H9 (cell line): ENCODE results near the gene HMGCL. TPM values are rescaled to one million over a fixed set of nuclear protein-coding genes. Genes with fewer than 3 reads are reported as not detected.

ENCODE experiments used
- DNase-seq: peaks from one replicate; pipeline ENCODE4 v3.0.0-alpha.2; 2017
- H2AFZ ChIP-seq: one replicate; pipeline ENCODE4 v1.6.1; 2013; ENCODE audit warnings: mild to moderate bottlenecking, low read length, control low read depth, moderate library complexity
- H2AK5ac ChIP-seq: 2 replicates; pipeline ENCODE4 v1.6.1; 2013; ENCODE audit warnings: low read length, control low read depth, mixed read lengths; ENCODE audit not compliant: insufficient read length
- H2BK120ac ChIP-seq: one replicate; pipeline ENCODE4 v1.6.1; 2013; ENCODE audit warnings: low read depth, mild to moderate bottlenecking, low read length, control low read depth, inconsistent platforms; ENCODE audit not compliant: poor library complexity, severe bottlenecking
- H2BK12ac ChIP-seq: 2 replicates; pipeline ENCODE4 v1.6.1; 2013; ENCODE audit warnings: low read length, control low read depth, mixed read lengths, low read depth; ENCODE audit not compliant: insufficient read length
- H2BK15ac ChIP-seq: 2 replicates; pipeline ENCODE4 v1.6.1; 2013; ENCODE audit warnings: low read depth, low read length, control low read depth
- H2BK20ac ChIP-seq: one replicate; pipeline ENCODE4 v1.6.1; 2013; ENCODE audit warnings: low read depth, mild to moderate bottlenecking, low read length, control low read depth, inconsistent platforms; ENCODE audit not compliant: poor library complexity, severe bottlenecking
- H2BK5ac ChIP-seq: 2 replicates; pipeline ENCODE4 v1.6.1; 2013; ENCODE audit warnings: low read length, control low read depth, mixed read lengths; ENCODE audit not compliant: insufficient read length
- H3K14ac ChIP-seq: 2 replicates; pipeline ENCODE4 v1.6.1; 2013; ENCODE audit warnings: low read length, control low read depth; ENCODE audit not compliant: insufficient read depth
- H3K18ac ChIP-seq: 2 replicates; pipeline ENCODE4 v1.6.1; 2013; ENCODE audit warnings: low read depth, mild to moderate bottlenecking, mixed read lengths, low read length, control low read depth; ENCODE audit not compliant: insufficient read length
- H3K23ac ChIP-seq: 2 replicates; pipeline ENCODE4 v1.6.1; 2013; ENCODE audit warnings: low read length, control low read depth, mixed read lengths, low read depth; ENCODE audit not compliant: insufficient read length
- H3K23me2 ChIP-seq: 2 replicates; pipeline ENCODE4 v1.6.1; 2013; ENCODE audit warnings: low read depth, mild to moderate bottlenecking, mixed read lengths, low read length, control low read depth; ENCODE audit not compliant: insufficient read length, poor library complexity, severe bottlenecking
- H3K27ac ChIP-seq: 2 replicates; pipeline ENCODE4 v1.5.1; 2013; ENCODE audit warnings: low read length, control low read depth, mixed read lengths, low read depth; ENCODE audit not compliant: insufficient read length
- H3K27me3 ChIP-seq: 2 replicates; pipeline ENCODE4 v1.6.1; 2013; ENCODE audit warnings: low read length, control low read depth, inconsistent platforms; ENCODE audit not compliant: insufficient read depth
- H3K4ac ChIP-seq: 2 replicates; pipeline ENCODE4 v1.6.1; 2013; ENCODE audit warnings: low read depth, mild to moderate bottlenecking, control low read depth, inconsistent platforms, low read length, moderate library complexity
- H3K4me1 ChIP-seq: 2 replicates; pipeline ENCODE4 v1.6.1; 2013; ENCODE audit warnings: low read length, control low read depth, inconsistent platforms; ENCODE audit not compliant: insufficient read depth
- H3K4me2 ChIP-seq: 2 replicates; pipeline ENCODE4 v1.6.1; 2013; ENCODE audit warnings: low read length, control low read depth, mixed read lengths; ENCODE audit not compliant: insufficient read length, insufficient read depth
- H3K56ac ChIP-seq: 2 replicates; pipeline ENCODE4 v1.6.1; 2013; ENCODE audit warnings: low read depth, mild to moderate bottlenecking, mixed read lengths, low read length, control low read depth; ENCODE audit not compliant: insufficient read length
- H3K79me1 ChIP-seq: 2 replicates; pipeline ENCODE4 v1.6.1; 2013; ENCODE audit warnings: low read depth, mild to moderate bottlenecking, moderate library complexity, low read length, control low read depth, inconsistent platforms; ENCODE audit not compliant: insufficient read depth, poor library complexity, severe bottlenecking
- H3K79me2 ChIP-seq: 2 replicates; pipeline ENCODE4 v1.6.1; 2013; ENCODE audit warnings: low read length, control low read depth, inconsistent platforms; ENCODE audit not compliant: insufficient read depth
- H3K9ac ChIP-seq: 2 replicates; pipeline ENCODE4 v1.6.1; 2013; ENCODE audit warnings: low read length, control low read depth, mixed read lengths; ENCODE audit not compliant: insufficient read length; ENCODE audit errors: extremely low read depth
- H3K9me3 ChIP-seq: one replicate; pipeline ENCODE4 v1.6.1; 2013; ENCODE audit warnings: low read depth, low read length, inconsistent platforms; ENCODE audit not compliant: control insufficient read depth
- H3T11ph ChIP-seq: one replicate; pipeline ENCODE4 v1.6.1; 2013; ENCODE audit warnings: mild to moderate bottlenecking, low read length, control low read depth, inconsistent platforms
- H4K20me1 ChIP-seq: one replicate; pipeline ENCODE4 v1.6.1; 2013; ENCODE audit not compliant: control insufficient read depth, insufficient read length, insufficient read depth
- H4K5ac ChIP-seq: 2 replicates; pipeline ENCODE4 v1.6.1; 2013; ENCODE audit warnings: low read depth, mild to moderate bottlenecking, mixed read lengths, low read length, control low read depth; ENCODE audit not compliant: insufficient read length
- H4K8ac ChIP-seq: replicated peaks from 2 replicates; pipeline ENCODE4 v1.6.1; 2013; ENCODE audit warnings: low read length, control low read depth, mixed read lengths, low read depth; ENCODE audit not compliant: insufficient read length
- H4K91ac ChIP-seq: 2 replicates; pipeline ENCODE4 v1.6.1; 2013; ENCODE audit warnings: low read depth, mild to moderate bottlenecking, moderate library complexity, mixed read lengths, low read length, control low read depth; ENCODE audit not compliant: insufficient read length
- H3K27ac Mint-ChIP-seq, 3 experiments: 2 replicates in 2 of 3; 3 replicates in 1 of 3; pipeline ENCODE4 v1.8.0; 2020 to 2021; ENCODE audit warnings: mixed read lengths in 3 of 3, mild to moderate bottlenecking in 1 of 3, moderate library complexity in 1 of 3
- H3K27me3 Mint-ChIP-seq: 2 replicates; pipeline ENCODE4 v1.8.0; 2021; ENCODE audit warnings: low read depth, mild to moderate bottlenecking, moderate library complexity, mixed read lengths
- H3K36me3 Mint-ChIP-seq, 3 experiments: 2 replicates in 2 of 3; 3 replicates in 1 of 3; pipeline ENCODE4 v1.8.0; 2020 to 2021; ENCODE audit warnings: low read depth in 3 of 3, mixed read lengths in 3 of 3; ENCODE audit not compliant: insufficient read depth in 1 of 3
- H3K4me1 Mint-ChIP-seq, 2 experiments: 2 replicates each; pipeline ENCODE4 v1.8.0; 2020; ENCODE audit warnings: mixed read lengths in 2 of 2
- H3K4me3 Mint-ChIP-seq, 2 experiments: 2 replicates in 1 of 2; 3 replicates in 1 of 2; pipeline ENCODE4 v1.8.0; 2020 to 2021; ENCODE audit warnings: mild to moderate bottlenecking in 2 of 2, mixed read lengths in 2 of 2, moderate library complexity in 1 of 2
- H3K9me3 Mint-ChIP-seq, 2 experiments: 2 replicates in 1 of 2; 3 replicates in 1 of 2; pipeline ENCODE4 v1.8.0; 2020; ENCODE audit warnings: mild to moderate bottlenecking in 2 of 2, mixed read lengths in 2 of 2, moderate library complexity in 1 of 2
- CTCF ChIP-seq: fragments of 200-600 bp; sonication (generic); conservative IDR thresholded peaks from 3 replicates; pipeline ENCODE4 v1.8.0; 2021; ENCODE audit warnings: antibody characterized with exemption, mild to moderate bottlenecking
- WGBS: extraction: QIAGEN DNeasy Blood & Tissue Kit; methylation state at CpG from one replicate; pipeline ENCODE4 v1.1.7; 2013; ENCODE audit warnings: missing lambda C conversion rate, low lambda C conversion rate, mixed read lengths; ENCODE audit not compliant: insufficient read length; ENCODE audit errors: extremely low coverage; 5-methylcytosine and 5-hydroxymethylcytosine counted together
- total RNA-seq: library from RNA; stranded (reverse); gene quantifications from 2 replicates; pipeline ENCODE4 v1.2.1, GENCODE V29; 2021

HMGCL gene
- total RNA-seq, 1 experiment from 2014 or later: 15.9 TPM

GRCh38 chr1:23825762-23826522 is 713 bp upstream of the HMGCL start:
- Histone ChIP-seq H4K5ac (no peak overlapping the region), H4K20me1 (no peaks in the 10 kb centered on the region), H4K8ac (no peak overlapping the region), H3K18ac (peak overlapping the region; percentile 44), H3K4me2 (peak overlapping the region; percentile 98), H4K91ac (no peak overlapping the region), H3K23me2 (peaks cover 3% of the 10 kb centered on the region), H2BK12ac (no peak overlapping the region), H2BK20ac (no peak overlapping the region), H3K27me3 (no peaks in the 10 kb centered on the region), H3K23ac (no peak overlapping the region), H3K79me2 (no peaks in the 10 kb centered on the region), H3K14ac (no peak overlapping the region), H2BK15ac (no peak overlapping the region), H3K9ac (no peak overlapping the region), H3K27ac (no peak overlapping the region), H2BK120ac (no peak overlapping the region), H3K79me1 (no peaks in the 10 kb centered on the region), H3T11ph (no peak overlapping the region), H3K4me1 (no peaks in the 10 kb centered on the region), H3K4ac (no peak overlapping the region), H2AFZ (no peak overlapping the region), H2BK5ac (no peak overlapping the region), H3K9me3 (no peaks in the 10 kb centered on the region), H3K56ac (no peak overlapping the region), H2AK5ac (no peak overlapping the region)
- Mint-ChIP-seq H3K4me3 (peak overlapping the region; percentile 93 to 97), H3K27ac (peak overlapping the region in 1 of 3 experiments; percentile 18; a peak in 1 of 7 replicates), H3K36me3 (no peaks in the 10 kb centered on the region; a peak in 1 of 7 replicates), H3K27me3 (no peaks in the 10 kb centered on the region; the same call in 1 of the 2 replicates), H3K4me1 (peaks cover 18 to 21% of the 10 kb centered on the region in 2 experiments), H3K9me3 (no peaks in the 10 kb centered on the region)
- TF ChIP-seq CTCF: no peak
- no CpG with 5 or more reads among the region's 24 CpGs for WGBS
- DNase-seq: no peak
